CD4-positive, alpha-beta T cell treated with Interleukin-4 for 1 hour (primary cell): ENCODE results near the gene RNF121.

ENCODE experiments used
- DNase-seq, 2 donors: peaks; one replicate each; pipeline ENCODE4 v3.0.0-alpha.2; 2020 to 2022

The RNF121 gene

GRCh38 chr11:72007089-72007476 is 78.2 kb downstream of the RNF121 start:
- no peak for DNase-seq

- DNase-seq: no peak
These were observed 78.7 kb downstream of the RNF121 start for GRCh38 chr11:72007587-72007986.

DNA sequence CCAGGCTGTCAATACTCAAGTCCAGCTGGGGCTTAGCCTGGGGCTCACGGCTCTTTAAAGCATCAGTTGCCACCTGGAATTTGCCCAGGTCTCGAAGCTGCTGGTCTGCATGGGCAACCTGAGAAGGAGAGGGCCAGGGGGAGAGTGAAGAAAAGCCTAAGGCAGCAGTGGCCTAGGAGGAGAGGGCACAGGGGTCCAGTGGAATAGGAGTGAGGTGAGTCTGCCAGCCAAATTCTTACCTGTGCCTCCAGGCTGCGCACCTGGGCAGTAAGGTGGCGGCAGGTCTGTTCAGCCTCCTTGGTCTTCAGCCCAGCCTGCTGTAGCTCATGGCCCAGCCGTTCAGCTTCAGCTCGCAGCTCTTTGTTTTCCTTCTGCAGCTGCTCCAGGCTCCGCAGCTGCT is 79.9 kb downstream of the RNF121 start:
- no peak for DNase-seq

DNA sequence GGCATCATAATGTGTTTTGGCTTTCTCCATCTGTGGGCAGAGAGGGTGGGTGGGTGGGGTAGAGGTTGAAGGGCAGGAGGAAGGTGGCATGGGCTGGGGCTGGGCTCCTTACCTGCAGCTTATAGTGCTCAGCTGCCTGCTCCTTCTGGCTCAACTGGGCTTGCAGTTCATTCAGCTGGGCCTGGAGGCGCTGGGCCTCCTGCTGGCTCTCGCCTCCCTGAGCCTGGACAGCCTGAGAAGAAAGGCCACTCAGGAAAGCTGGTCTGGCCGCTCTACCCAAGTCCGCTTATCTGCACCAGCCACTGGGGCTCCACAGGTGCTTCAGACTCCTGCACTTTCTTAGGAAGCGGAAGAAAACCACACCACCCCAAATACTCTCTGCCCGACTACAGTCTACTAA is 80.3 kb downstream of the RNF121 start:
- DNase-seq: no peak

- no peak for DNase-seq
These were observed 81.8 kb downstream of the RNF121 start for GRCh38 chr11:72010529-72011233.

- DNase-seq: no peak
These were observed 83.3 kb downstream of the RNF121 start for GRCh38 chr11:72012091-72012630.

GRCh38 chr11:72012897-72013721 is 84.3 kb downstream of the RNF121 start:
- no peak for DNase-seq

DNA sequence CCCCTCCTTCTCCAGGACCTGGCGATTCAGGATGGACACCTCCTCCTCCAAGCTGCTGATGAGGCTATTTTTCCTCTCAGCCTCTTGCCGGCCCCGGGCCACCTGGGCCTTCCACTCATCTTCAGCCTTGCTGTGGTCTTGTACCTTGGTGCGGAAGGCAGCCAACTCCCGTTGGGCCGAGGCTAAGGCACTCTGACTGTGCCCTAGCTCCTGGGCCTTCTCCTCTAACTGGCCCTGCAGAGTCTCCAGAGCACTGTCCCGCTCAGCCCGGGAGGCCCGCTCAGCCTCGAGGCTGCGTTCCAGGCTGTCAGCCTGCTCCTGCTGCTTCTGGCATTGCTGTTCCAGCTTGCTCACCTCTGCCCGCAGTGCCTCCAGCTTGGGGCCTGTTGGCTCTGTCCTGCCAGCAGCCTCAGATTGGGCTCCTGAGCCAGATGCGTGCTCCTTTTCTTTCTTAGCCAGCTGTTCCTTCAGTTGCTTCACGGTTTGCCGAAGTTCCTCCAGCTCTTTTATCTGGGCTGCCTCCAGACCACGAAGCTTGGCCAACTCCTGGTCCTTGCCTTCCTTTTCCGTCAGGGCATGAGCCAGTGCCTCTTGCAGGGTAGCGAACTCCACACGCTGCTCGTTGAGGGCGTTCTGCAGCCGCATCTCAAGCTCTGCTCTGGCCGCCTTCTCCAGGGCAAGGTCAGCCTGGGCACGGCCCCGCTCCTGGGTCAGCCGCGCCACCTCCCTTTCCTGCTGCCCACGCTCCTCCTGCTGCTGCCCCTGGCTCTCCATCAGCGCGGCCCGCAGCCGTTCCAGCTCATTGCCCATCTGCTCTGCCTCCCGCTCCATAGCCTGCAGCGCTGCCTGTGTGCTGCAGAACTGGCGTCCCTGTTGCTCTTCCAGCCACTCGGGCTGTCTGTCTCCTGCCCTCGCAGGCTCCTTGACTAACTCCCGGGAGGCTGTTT is 85.2 kb downstream of the RNF121 start:
- DNase-seq: no peak

DNA sequence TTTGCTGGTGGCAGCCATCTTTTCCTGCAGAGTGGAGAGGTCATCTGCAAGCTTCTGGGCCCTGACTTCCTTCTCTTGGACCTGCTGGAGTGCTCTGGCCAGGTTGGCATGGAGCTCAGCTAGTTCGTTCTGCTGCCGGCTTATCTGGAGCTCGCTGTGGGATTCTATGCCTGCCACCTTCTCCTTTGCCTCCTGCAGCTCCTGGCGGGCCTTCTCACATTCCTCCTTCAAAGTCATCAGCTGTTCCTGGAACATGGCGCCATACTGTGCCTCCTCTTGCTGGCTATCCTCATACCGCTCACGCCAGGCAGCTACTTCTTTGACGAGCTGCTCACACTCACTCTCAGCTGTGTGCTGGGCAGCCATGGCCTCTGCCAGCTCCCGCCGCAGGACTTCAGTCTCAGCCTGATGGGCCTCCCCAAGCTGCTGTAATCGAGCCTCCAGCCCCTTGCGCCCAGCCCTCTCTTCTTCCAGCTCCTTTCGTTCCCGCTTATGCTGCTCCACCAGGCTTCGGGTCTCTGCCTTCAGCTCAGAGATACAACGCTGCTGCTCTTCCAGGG is 86.0 kb downstream of the RNF121 start:
- DNase-seq: no peak

GRCh38 chr11:72015511-72016061 is 86.7 kb downstream of the RNF121 start:
- no peak for DNase-seq

DNA sequence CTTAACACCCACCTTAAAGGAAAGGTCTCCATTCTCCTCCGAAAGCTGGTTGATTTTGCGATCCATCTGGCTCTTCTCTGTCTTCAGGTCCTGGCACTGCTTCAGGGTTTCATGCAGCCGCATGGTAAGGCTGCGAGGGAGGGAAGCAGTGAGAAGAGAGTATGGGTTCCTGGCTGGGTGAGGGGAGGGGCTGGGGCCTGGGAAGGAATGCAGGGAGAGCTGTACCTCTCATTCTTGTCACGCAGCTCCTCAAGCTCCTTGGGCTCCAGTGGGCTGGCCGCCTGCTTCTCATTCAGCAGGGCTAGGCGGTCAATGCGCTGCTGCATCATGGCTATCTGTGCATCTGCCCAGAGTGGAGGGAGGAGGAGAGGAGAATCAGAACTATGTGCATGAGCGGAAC is 89.3 kb downstream of the RNF121 start:
- DNase-seq: no peak

DNA sequence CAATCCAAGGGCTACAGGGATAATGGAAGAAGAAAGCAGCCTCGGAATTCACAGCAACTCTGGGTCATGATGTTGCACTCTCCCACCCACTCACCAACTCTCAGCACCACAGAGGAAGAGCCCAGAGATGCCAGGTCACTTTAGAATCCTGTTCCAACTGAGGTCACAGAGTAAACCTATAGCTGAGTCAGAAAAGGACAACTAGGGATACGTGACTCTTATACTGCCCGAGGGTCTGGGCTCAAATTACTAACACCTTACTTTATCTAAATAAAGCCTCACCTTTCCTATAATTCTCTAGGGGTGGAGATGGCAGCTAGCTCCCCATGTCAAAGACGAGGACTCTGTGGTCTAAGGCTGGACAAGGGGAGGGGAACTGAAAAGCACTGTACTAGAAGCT is 94.5 kb downstream of the RNF121 start:
- DNase-seq: no peak

DNA sequence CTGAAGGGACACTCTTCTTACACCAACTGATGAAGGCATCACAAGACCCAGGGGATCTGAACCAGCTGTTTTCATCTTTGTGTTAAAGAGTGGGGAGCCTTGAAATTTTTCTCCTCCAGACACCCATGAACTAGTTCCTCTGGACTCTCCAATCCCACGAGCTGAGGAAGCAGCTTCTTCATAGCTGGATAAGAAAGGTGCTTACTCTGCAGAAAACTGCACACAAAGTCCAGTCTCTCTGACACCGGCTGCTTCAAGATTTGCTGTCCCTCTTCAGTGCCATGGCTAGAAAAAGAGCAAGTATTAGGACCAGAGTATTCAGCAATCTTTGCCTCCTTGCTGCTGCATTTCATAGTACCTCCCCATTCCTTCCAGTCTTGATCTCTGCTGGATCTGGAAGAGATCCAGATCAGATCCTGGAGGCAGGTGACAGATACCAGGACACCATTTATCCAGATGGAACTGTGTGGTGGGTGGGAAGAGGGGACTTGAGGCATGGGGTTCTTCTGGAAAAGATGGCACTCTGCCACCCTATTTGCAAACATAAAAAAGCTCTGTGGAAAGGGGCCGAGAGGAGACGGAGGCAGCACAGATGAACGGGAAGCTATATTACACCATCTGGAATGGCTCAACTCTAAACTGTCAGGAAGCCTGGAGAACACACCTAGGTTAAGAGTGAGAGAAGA is 95.4 kb downstream of the RNF121 start:
- no peak for DNase-seq

DNA sequence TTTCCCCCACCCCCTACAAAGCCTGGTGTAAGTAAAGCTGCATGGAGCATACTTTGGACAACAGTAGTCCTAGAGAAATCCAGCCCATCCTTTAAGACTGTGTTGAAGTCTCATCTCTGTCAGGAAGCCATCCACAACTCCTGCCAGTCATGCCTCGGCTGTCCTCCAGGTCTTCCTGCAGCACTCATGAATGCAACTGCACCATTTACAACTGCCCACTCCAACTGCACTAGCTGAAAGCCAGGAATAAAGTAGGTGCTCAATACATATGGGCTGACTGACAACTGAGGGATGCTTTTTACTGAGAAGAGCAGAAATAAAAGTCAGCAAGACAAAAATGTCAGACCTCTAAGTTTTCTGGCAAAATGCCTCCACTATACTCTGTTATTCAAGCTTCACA is 97.2 kb downstream of the RNF121 start:
- DNase-seq: no peak

GRCh38 chr11:72030472-72031045 is 101.7 kb downstream of the RNF121 start:
- no peak for DNase-seq

GRCh38 chr11:72036687-72037086 is 107.8 kb downstream of the RNF121 start:
- no peak for DNase-seq

DNA sequence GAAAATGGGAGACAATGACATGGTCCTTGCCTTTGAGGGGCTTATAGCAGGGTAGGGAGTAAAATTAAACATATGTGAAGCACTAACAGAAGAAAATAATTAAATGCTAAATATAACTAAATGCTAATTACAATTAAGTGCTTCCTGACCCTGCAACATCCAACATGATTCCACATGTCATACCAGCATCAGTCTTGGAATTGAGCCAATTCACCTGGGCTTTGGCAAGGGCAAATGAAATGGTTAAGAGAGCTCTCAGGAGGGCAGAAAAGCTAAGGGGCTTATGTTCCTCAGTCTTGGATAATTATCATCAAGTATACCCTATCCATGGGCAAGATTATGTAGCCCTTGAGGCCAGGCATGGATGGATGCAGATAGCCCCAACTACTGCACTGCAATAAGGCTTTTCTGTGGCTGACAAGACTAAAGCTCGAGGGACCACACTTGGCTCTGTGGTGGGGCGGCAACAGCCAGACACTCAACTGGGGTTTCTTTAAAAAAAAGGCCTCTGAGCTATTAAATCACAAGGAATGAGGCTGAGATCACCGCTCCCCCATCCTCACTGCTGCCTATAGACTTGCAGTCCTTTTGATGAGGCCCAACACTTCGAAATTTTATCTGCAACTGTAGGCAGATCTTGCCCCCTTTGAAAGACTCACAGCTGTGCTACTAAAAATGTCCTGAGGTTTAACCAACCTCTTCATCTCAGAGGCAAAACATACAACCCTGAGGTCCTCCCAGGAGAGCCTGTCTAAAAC is 108.9 kb downstream of the RNF121 start:
- DNase-seq: no peak

GRCh38 chr11:72038491-72038890 is 109.6 kb downstream of the RNF121 start:
- DNase-seq: no peak

GRCh38 chr11:72039031-72039855 is 110.4 kb downstream of the RNF121 start:
- peak in 1 of 2 donors; percentile 19 for DNase-seq
